CD4-positive, alpha-beta memory T cell (primary cell): ENCODE results near the gene ODAD4. TPM values are rescaled to one million over a fixed set of nuclear protein-coding genes. Genes with fewer than 3 reads are reported as not detected.

Source experiments
- CTCF ChIA-PET: fragments of 350-600 bp; sonication (Branson Sonifier 250); formaldehyde crosslinking; loops from one replicate; lab custom pipeline; 2021; ENCODE audit warnings: inconsistent platforms; ENCODE audit not compliant: partially characterized antibody; lab: Charles Lee
- POLR2A ChIA-PET: fragments of 350-600 bp; sonication (Branson Sonifier 250); formaldehyde crosslinking; loops from one replicate; lab custom pipeline; 2021; ENCODE audit not compliant: partially characterized antibody; lab: Charles Lee
- DNase-seq, 5 donors: peaks; one replicate each; pipeline versions ENCODE4 v3.0.0 to v3.0.0-alpha.2; 2020 to 2022; ENCODE audit warnings: mixed read lengths in 1 of 5
- H3K27ac ChIP-seq: one replicate; pipeline ENCODE4 v1.7.0; 2013; ENCODE audit warnings: low read depth, low read length
- H3K27me3 ChIP-seq: 2 replicates; pipeline ENCODE4 v1.7.0; 2013; ENCODE audit warnings: mild to moderate bottlenecking, low read length, moderate library complexity; ENCODE audit not compliant: insufficient read depth
- H3K36me3 ChIP-seq: 2 replicates; pipeline ENCODE4 v1.7.0; 2013; ENCODE audit warnings: mild to moderate bottlenecking, low read length, moderate library complexity; ENCODE audit not compliant: insufficient read depth
- H3K4me1 ChIP-seq: 2 replicates; pipeline ENCODE4 v1.7.0; 2013; ENCODE audit warnings: mild to moderate bottlenecking, low read length, moderate library complexity; ENCODE audit not compliant: insufficient read depth
- H3K4me3 ChIP-seq, 2 donors: one replicate each; pipeline ENCODE4 v1.7.0; 2013; ENCODE audit warnings: low read length in 2 of 2, mild to moderate bottlenecking in 1 of 2
- H3K9me3 ChIP-seq, 2 donors: one replicate each; pipeline ENCODE4 v1.7.0; 2013; ENCODE audit warnings: low read length in 2 of 2, control low read depth in 1 of 2; ENCODE audit not compliant: control insufficient read depth in 1 of 2
- H3K27ac Mint-ChIP-seq, 7 donors: one replicate each; pipeline ENCODE4 v1.8.0; 2020 to 2021; ENCODE audit warnings: mixed read lengths in 7 of 7, mild to moderate bottlenecking in 6 of 7, inconsistent platforms in 3 of 7, moderate library complexity in 3 of 7
- H3K27me3 Mint-ChIP-seq, 2 donors: one replicate each; pipeline ENCODE4 v1.8.0; 2020 to 2021; ENCODE audit warnings: mixed read lengths in 2 of 2
- H3K36me3 Mint-ChIP-seq, 2 donors: one replicate each; pipeline ENCODE4 v1.8.0; 2020 to 2021; ENCODE audit warnings: mixed read lengths in 2 of 2, inconsistent platforms in 1 of 2, mild to moderate bottlenecking in 1 of 2
- H3K4me1 Mint-ChIP-seq, 4 donors: one replicate each; pipeline ENCODE4 v1.8.0; 2020 to 2021; ENCODE audit warnings: mixed read lengths in 4 of 4, mild to moderate bottlenecking in 1 of 4
- H3K4me3 Mint-ChIP-seq, 8 donors: one replicate each; pipeline ENCODE4 v1.8.0; 2020 to 2021; ENCODE audit warnings: mixed read lengths in 8 of 8, mild to moderate bottlenecking in 7 of 8, moderate library complexity in 6 of 8, inconsistent platforms in 3 of 8
- H3K9me3 Mint-ChIP-seq, 8 donors: one replicate each; pipeline ENCODE4 v1.8.0; 2020 to 2021; ENCODE audit warnings: mixed read lengths in 8 of 8, mild to moderate bottlenecking in 5 of 8, inconsistent platforms in 3 of 8, moderate library complexity in 1 of 8
- intact Hi-C: fragments of 100-400 bp; cut with micrococcal nuclease; formaldehyde crosslinking; loops from one replicate; pipeline ENCODE4 v1.15.1; 2023
- polyA plus RNA-seq, 2 donors: library from polyadenylated mRNA; unstranded; fragments of 300-500 nt; fragmentation: Illumina TruSeq; gene quantifications; one replicate each; pipeline ENCODE4 v1.2.3, GENCODE V29; 2021
- total RNA-seq, 2 experiments: library from RNA; stranded (reverse); gene quantifications; one replicate each; pipeline ENCODE4 v1.2.3, GENCODE V29; 2021

Gene ODAD4
- total and polyA plus RNA-seq, 4 experiments from 2014 or later, result 0.11 to 0.20 TPM; not detected in 2

- Mint-ChIP-seq H3K27me3 (no peaks in the 10 kb centered on the region), H3K4me3 (no peak overlapping the region), H3K9me3 (no peaks in the 10 kb centered on the region), H3K27ac (no peak overlapping the region), H3K36me3 (no peaks in the 10 kb centered on the region), H3K4me1 (no peaks in the 10 kb centered on the region)
- no peak for DNase-seq
- H3K27ac ChIP-seq, result no peak overlapping the region
- H3K4me3 ChIP-seq, result no peak overlapping the region
- ChIA-PET CTCF (interaction anchor here (1.5 kb wide), 1 partner anchor 110 kb away, joined by 5 read pairs; no protein-coding TSS in a partner anchor), POLR2A (no interaction called here)
- H3K36me3 ChIP-seq, result no peaks in the 10 kb centered on the region
- H3K9me3 ChIP-seq, result no peaks in the 10 kb centered on the region
- H3K27me3 ChIP-seq, result no peaks in the 10 kb centered on the region
- intact Hi-C loops, result no loop called here
- no peaks in the 10 kb centered on the region for H3K4me1 ChIP-seq
These were observed 26.1 kb downstream of the ODAD4 start for GRCh38 chr17:41956522-41956921.

- H3K36me3 ChIP-seq, result no peaks in the 10 kb centered on the region
These were observed 26.8 kb downstream of the ODAD4 start for GRCh38 chr17:41957031-41957868.

GRCh38 chr17:41957869-41958439, 27.5 kb downstream of the ODAD4 start:
- H3K27me3 Mint-ChIP-seq, result no peaks in the 10 kb centered on the region

More at GRCh38 chr17:41957031-41957868, 26.8 kb downstream of the ODAD4 start:
- intact Hi-C loops, result no loop called here
- Mint-ChIP-seq H3K36me3 (no peaks in the 10 kb centered on the region), H3K4me1 (no peaks in the 10 kb centered on the region), H3K4me3 (no peak overlapping the region), H3K9me3 (no peaks in the 10 kb centered on the region), H3K27me3 (no peaks in the 10 kb centered on the region), H3K27ac (no peak overlapping the region)
- no peaks in the 10 kb centered on the region for H3K27me3 ChIP-seq
- no peaks in the 10 kb centered on the region for H3K9me3 ChIP-seq
- ChIA-PET POLR2A (no interaction called here), CTCF (interaction anchor here (1.5 kb wide), 1 partner anchor 109 kb away, joined by 5 read pairs; no protein-coding TSS in a partner anchor)
- H3K4me3 ChIP-seq, result no peak overlapping the region
- no peak for DNase-seq
- no peak overlapping the region for H3K27ac ChIP-seq
- H3K4me1 ChIP-seq, result no peaks in the 10 kb centered on the region

GRCh38 chr17:41959030-41959335, 28.6 kb downstream of the ODAD4 start:
- H3K4me3 Mint-ChIP-seq, result no peak overlapping the region
- Histone ChIP-seq H3K27ac (no peak overlapping the region), H3K36me3 (no peaks in the 10 kb centered on the region), H3K9me3 (no peaks in the 10 kb centered on the region), H3K4me3 (no peak overlapping the region), H3K27me3 (no peaks in the 10 kb centered on the region), H3K4me1 (no peaks in the 10 kb centered on the region)
- POLR2A ChIA-PET, result interaction anchor here (1.1 kb wide), 1 partner anchor 153 kb away, joined by 3 read pairs; the partner anchor contains the start of gene DHX58
- CTCF ChIA-PET, result interaction anchor here (1.6 kb wide), 1 partner anchor 157 kb away, joined by 3 read pairs; no protein-coding TSS in a partner anchor
- peaks cover 0 to 2% (median 0%) of the 10 kb centered on the region in 4 donors for H3K4me1 Mint-ChIP-seq
- intact Hi-C loops, result no loop called here
- DNase-seq, result no peak
- H3K27ac Mint-ChIP-seq, result no peak overlapping the region
- H3K36me3 Mint-ChIP-seq, result no peaks in the 10 kb centered on the region
- no peaks in the 10 kb centered on the region for H3K27me3 Mint-ChIP-seq
- no peaks in the 10 kb centered on the region for H3K9me3 Mint-ChIP-seq

More at GRCh38 chr17:41957869-41958439, 27.5 kb downstream of the ODAD4 start:
- CTCF ChIA-PET, result interaction anchor here (1.5 kb wide), 1 partner anchor 108 kb away, joined by 5 read pairs; no protein-coding TSS in a partner anchor
- H3K4me1 ChIP-seq, result no peaks in the 10 kb centered on the region
- no peak for DNase-seq
- H3K27ac Mint-ChIP-seq, result no peak overlapping the region
- H3K36me3 Mint-ChIP-seq, result no peaks in the 10 kb centered on the region
- no peaks in the 10 kb centered on the region for H3K9me3 ChIP-seq
- H3K9me3 Mint-ChIP-seq, result no peaks in the 10 kb centered on the region
- peaks cover 0 to 1% (median 0%) of the 10 kb centered on the region in 4 donors for H3K4me1 Mint-ChIP-seq
- no peaks in the 10 kb centered on the region for H3K36me3 ChIP-seq
- no peaks in the 10 kb centered on the region for H3K27me3 ChIP-seq
- H3K27ac ChIP-seq, result no peak overlapping the region
- intact Hi-C loops, result no loop called here
- no peak overlapping the region for H3K4me3 Mint-ChIP-seq
- no peak overlapping the region for H3K4me3 ChIP-seq
- POLR2A ChIA-PET, result no interaction called here

GRCh38 chr17:41959336-41960095, 29.1 kb downstream of the ODAD4 start:
- H3K27me3 Mint-ChIP-seq, result no peaks in the 10 kb centered on the region
- no peaks in the 10 kb centered on the region for H3K9me3 Mint-ChIP-seq
- ChIA-PET POLR2A (interaction anchor here (1.1 kb wide), 1 partner anchor 153 kb away, joined by 3 read pairs; the partner anchor contains the start of gene DHX58), CTCF (interaction anchor here (1.6 kb wide), 1 partner anchor 156 kb away, joined by 3 read pairs; no protein-coding TSS in a partner anchor)
- Histone ChIP-seq H3K4me1 (no peaks in the 10 kb centered on the region), H3K4me3 (no peak overlapping the region), H3K27me3 (no peaks in the 10 kb centered on the region), H3K9me3 (no peaks in the 10 kb centered on the region), H3K27ac (no peak overlapping the region), H3K36me3 (no peaks in the 10 kb centered on the region)
- intact Hi-C loops, result no loop called here
- no peaks in the 10 kb centered on the region for H3K36me3 Mint-ChIP-seq
- H3K27ac Mint-ChIP-seq, result no peak overlapping the region
- peaks cover 0 to 2% (median 0%) of the 10 kb centered on the region in 4 donors for H3K4me1 Mint-ChIP-seq
- no peak overlapping the region for H3K4me3 Mint-ChIP-seq
- no peak for DNase-seq

GRCh38 chr17:41962111-41962510, 31.7 kb downstream of the ODAD4 start:
- intact Hi-C loops, result no loop called here
- POLR2A ChIA-PET, result interaction anchor here (1.5 kb wide), 1 partner anchor 151 kb away, joined by 4 read pairs; the partner anchor contains the start of gene DHX58

More at GRCh38 chr17:41962111-41962510, 31.7 kb downstream of the ODAD4 start:
- no peak overlapping the region for H3K4me3 Mint-ChIP-seq
- H3K9me3 ChIP-seq, result no peaks in the 10 kb centered on the region
- no peaks in the 10 kb centered on the region for H3K36me3 ChIP-seq
- no peak overlapping the region for H3K27ac ChIP-seq
- CTCF ChIA-PET, result interaction anchor here (1.0 to 5.0 kb wide), 15 partner anchors 11 to 444 kb away, joined by 3 to 45 read pairs (median 6); partner anchors contain the start of genes DHX58, DNAJC7, KAT2A and NKIRAS2
- H3K27ac Mint-ChIP-seq, result no peak overlapping the region
- no peaks in the 10 kb centered on the region for H3K27me3 Mint-ChIP-seq
- no peaks in the 10 kb centered on the region for H3K9me3 Mint-ChIP-seq
- no peak for DNase-seq
- no peak overlapping the region for H3K4me3 ChIP-seq
- H3K36me3 Mint-ChIP-seq, result no peaks in the 10 kb centered on the region
- H3K27me3 ChIP-seq, result no peaks in the 10 kb centered on the region
- H3K4me1 Mint-ChIP-seq, result peaks cover 9 to 16% (median 11%) of the 10 kb centered on the region in 4 donors
- H3K4me1 ChIP-seq, result peaks cover 12% of the 10 kb centered on the region
